HPDE6-E6E7 (cell line): ENCODE data around the gene EPS8L1.
"Not testable (repeated sequence)": the region's sequence is repeated elsewhere in the genome, so short reads cannot be mapped to it uniquely, and the experiment has no call there.

Source experiments
- DNase-seq: peaks from one replicate; pipeline ENCODE4 v3.0.0; 2011; ENCODE audit warnings: missing footprints; ENCODE audit errors: extremely low spot score

EPS8L1 gene

GRCh38 chr19:55094456-55095259, 19.0 kb downstream of the EPS8L1 start:
- DNase-seq: no peak

- no peak for DNase-seq
Observed at GRCh38 chr19:55095260-55096060, 19.8 kb downstream of the EPS8L1 start.

- no peak for DNase-seq
Observed at GRCh38 chr19:55096061-55096701, 20.5 kb downstream of the EPS8L1 start.

GRCh38 chr19:55097864-55098715, 22.4 kb downstream of the EPS8L1 start:
- no peak for DNase-seq

- no peak for DNase-seq
Observed at GRCh38 chr19:55098716-55099556, 23.3 kb downstream of the EPS8L1 start.

GRCh38 chr19:55099557-55100506, 24.2 kb downstream of the EPS8L1 start:
- DNase-seq: no peak

GRCh38 chr19:55101261-55101660, 25.6 kb downstream of the EPS8L1 start:
- no peak for DNase-seq

GRCh38 chr19:55103190-55103589, 27.5 kb downstream of the EPS8L1 start:
- no peak for DNase-seq

- DNase-seq: no peak
Observed at GRCh38 chr19:55105237-55105636, 29.6 kb downstream of the EPS8L1 start.

- no peak for DNase-seq
Observed at GRCh38 chr19:55106591-55106990, 30.9 kb downstream of the EPS8L1 start.

- DNase-seq: not testable (repeated sequence)
Observed at GRCh38 chr19:55107252-55107651, 31.6 kb downstream of the EPS8L1 start.

GRCh38 chr19:55109527-55110291, 34.0 kb downstream of the EPS8L1 start:
- DNase-seq: no peak

- no peak for DNase-seq
Observed at GRCh38 chr19:55111238-55111831, 35.7 kb downstream of the EPS8L1 start.

- no peak for DNase-seq
Observed at GRCh38 chr19:55112246-55112776, 36.6 kb downstream of the EPS8L1 start.

- DNase-seq: no peak
Observed at GRCh38 chr19:55112777-55113569, 37.3 kb downstream of the EPS8L1 start.

GRCh38 chr19:55113570-55114039, 37.9 kb downstream of the EPS8L1 start:
- DNase-seq: no peak

- no peak for DNase-seq
Observed at GRCh38 chr19:55114566-55115145, 39.0 kb downstream of the EPS8L1 start.
